Measurements from ENCODE around the gene FAM83G.
A peak's percentile ranks its signal among the peaks of the same experiment; 100 is the strongest.

Gene FAM83G

DNA sequence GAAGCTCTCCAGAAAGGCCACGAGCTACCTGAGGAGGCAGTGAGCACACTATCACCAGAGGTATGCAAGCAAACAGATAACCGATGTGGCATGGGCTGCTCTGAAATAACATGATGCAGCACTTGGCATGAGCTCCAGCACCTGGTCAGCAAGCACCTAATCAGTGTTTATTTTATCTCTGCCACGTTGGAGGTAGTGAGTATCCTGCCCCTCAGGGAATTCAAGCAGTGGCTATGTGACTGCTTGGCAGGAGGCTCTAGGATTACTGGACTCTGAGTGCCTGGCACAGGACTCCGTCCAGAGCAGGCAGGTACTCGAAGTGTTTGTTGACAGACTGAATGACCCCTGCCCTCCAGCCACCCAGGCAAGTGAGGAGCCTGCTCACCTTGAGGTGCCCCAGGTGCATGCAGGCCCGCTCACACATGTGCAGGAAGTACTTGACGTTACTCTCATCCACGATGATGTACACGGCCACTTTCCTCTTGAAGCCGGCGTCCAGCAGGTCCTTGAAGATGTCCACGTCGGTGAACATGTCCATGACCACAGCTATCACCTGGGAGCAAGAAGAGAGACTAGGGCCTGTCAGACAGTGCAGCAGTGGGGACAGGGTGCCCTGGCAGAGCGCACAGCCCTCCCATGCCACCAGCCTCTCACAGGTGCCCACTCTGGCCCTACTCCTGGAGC is 16.6 kb downstream of the FAM83G start:
- DNase-seq, result no peak

DNA sequence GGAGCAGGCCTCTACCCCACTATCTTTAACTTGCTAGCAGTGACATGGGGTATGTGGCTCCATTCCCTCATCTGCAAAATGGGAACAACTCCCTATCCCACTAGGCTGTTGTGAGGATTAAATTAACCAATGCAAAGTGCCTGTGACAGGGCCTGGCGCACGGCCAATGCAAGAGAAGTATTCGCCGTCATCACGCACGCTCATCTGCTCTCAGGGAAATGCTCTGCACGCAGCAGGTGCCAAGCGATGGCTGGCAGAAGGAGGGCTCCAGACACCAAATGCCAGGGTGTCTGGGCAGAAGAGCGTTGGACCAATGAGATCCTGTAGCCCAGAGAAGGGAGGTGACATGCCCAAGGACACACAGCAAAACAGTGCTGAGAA is 17.3 kb downstream of the FAM83G start:
- no peak for DNase-seq

DNA sequence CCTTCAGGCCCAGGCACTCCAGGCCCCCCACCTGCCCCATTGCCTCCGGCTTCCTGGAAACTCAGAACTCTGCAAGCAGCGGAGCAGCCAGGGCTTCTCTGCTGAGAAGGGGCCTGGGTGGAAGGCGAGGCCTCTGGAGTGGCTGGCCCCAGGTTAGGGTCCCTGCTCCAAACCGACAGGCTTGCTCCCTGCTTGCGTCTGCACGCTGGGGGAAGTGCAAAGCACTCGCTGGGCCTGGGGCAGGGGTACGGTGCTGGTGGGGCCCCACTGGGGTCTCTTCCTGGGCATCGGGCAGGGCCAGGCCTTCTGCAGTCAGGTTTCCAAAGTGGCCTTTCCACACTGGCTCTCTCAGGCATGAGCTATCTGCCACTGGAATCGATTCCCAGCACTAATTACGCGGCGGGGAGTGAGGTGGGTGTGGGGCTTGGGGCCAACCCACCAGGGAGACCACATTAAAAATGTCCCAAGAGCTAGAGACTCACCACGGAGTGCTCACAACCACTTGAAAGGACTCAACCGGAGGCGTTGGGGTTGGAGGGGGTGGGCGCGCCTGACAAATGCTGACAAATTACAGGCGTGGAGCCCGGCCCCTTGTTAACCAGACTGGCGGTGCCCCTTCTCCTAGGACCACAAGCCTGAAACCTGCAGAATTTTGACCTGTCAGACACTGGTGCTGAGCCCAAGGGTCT is 17.9 kb downstream of the FAM83G start:
- no peak for DNase-seq

DNA sequence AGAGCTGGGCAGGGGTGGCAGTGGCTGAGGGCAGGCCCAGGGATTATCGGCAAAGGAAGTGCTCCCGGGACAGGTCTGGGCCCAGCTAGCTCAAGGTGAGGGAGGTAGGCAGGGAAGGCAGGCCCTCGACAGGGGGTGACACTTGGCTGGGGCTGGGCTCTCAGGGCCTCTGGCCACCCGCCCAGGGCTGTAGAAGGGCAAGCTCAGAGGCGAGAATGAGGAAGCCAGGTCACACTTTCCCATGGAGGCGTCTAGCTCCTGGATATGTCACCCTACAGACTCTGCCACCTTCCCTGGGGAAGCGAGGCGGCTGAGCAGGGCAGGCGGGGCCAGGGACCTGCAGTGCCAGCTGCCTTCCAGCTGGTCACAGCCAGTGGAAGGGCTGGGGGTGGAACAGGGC is 19.1 kb downstream of the FAM83G start:
- DNase-seq, result no peak

DNA sequence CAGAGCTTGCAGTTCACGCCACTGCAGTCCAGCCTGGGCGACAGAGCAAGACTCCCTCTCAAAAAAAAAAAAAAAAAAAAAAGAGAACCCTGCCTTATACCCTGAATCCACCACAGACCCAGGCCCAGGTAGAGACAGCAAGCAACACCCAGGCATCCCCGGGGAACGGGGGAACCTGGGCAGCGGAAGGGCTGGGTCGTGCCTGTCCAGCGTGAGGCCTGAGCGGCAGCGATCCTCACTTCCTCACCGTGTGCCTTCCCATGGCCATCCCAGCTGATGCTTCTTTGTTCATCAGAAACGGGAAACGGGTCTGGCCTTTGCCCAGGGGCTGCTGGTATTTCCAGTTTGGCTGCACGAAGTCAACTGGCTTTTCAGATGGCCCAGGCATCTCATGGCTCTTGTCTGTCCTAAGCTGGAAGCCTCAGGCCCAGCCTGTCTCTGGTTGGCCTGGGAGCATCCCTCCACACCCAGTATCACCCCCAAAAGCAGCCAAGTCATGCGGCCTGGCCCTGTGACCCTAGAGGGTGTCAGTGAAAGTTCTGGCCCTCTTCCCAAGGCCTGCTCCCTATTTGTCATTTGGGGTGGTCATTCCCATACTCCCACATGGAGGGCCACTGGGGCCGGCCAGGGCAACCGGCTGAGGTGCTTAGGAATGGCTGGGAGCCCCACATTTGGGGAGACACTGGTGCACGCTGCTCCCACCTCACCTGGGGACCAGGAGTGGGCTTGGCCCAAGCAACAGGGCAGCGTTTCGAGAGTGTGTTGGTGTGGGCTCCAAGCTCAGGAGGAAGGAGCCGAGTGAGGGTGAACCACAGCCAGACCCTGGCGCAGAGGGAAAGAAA is 20.1 kb downstream of the FAM83G start:
- DNase-seq, result no peak

DNA sequence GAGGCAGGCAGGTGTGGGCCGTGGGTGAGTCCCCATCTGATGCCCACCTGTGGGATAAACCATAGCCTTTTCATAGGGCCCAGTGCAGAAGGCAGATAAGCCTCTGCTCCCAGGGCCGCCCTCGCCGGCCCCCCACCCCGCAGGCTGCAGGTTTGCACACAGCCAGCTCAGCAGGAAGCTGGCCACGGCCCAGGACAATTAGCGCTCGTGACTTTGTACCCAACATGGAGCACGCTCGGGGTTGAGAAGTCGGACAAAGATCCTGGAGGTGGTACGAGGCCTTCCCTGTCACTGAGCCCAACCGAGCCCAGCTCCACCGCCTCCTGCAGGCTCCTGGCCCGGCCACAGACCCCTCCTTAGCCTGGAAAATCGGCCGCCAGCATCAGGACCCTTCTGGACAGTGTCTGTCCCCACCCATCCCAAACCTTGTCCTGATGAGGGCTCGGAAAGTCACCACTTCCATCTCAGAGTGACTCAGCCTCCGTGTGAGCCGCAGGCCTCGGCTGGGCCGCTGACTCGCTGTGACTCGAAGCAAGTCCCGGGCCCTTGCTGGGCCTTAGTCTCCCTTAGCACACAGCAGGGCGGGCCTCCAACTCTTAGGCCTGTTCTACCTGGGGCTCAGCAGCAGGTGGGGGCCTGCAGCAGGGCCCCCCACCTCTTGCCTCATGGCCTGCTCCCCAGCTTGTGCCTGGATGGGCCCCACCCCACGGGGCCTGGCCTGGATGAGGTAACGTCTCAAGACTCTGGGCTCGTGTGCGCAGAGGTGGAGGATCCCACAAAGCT is 22.7 kb downstream of the FAM83G start:
- no peak for DNase-seq

DNA sequence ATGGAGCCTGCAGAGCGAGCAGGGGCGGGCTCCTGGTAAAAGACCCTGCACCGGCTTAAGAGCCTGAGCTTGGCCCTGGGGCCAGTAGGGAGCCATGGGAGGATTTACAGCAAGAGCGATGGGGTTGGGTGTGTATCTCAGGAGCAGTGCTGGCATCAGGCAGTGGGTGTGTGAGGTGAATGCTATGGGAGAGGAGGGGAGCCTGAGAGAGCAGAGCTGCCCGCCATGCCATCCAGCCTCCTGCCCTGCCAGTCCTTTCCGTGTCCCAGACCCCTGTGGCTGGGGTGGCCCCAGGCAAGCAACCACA is 23.3 kb downstream of the FAM83G start:
- DNase-seq, result no peak

DNA sequence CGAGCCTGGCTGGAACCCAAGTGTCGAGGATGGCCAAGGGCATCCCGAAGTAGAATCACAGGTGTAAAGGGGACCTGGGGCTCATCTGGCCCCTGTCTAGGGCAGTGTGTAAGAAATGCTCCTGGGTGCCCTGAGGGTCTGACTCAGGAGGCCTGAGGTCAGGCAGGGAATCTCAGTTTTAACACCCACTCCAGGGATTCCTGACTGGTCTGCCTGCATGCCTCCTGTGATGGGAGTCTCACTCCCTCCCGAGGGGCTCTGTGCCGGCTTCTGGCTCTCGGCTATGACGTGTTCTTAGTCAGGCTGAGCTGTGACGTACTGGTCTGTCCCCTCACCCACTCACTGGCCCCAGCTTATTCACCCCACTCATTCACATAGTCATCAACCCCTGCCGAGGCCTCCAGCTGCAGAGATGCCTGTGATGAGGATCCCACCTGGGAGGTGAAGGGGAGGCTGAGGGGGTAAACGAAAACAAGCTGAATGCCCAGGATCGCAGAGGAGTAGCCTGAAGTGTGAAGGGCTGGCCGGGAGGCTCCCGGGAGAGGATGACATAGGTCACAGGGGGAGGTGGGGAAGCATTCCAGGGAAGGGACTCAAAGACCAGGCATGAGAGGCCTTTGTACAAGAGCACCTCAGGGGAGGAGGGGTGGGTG is 23.8 kb downstream of the FAM83G start:
- no peak for DNase-seq

GRCh38 chr17:18978655-18979054 is 25.9 kb downstream of the FAM83G start:
- no peak for DNase-seq

DNA sequence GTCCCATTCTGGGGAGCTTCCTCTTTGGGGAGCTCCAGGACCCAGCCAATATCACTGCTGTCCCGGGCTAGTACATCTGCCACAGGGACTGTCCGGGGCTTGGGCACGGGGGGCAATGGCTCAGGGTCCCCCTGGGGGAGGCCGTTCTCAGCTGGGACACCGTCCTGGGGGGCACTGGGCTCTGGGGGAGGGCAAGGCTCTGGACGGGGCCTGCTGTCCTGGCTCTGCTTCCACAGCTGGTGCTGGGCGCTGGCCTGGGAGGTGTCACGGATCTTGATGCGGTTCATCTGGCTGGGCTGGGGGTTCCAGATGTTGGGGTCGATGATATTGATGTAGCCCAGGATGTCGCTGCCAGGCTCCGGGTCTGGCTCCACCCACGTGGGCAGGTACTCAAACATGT is 26.5 kb downstream of the FAM83G start:
- DNase-seq, result no peak

GRCh38 chr17:18977646-18978045 is 26.9 kb downstream of the FAM83G start:
- no peak for DNase-seq

GRCh38 chr17:18977021-18977420 is 27.5 kb downstream of the FAM83G start:
- DNase-seq, result no peak

DNA sequence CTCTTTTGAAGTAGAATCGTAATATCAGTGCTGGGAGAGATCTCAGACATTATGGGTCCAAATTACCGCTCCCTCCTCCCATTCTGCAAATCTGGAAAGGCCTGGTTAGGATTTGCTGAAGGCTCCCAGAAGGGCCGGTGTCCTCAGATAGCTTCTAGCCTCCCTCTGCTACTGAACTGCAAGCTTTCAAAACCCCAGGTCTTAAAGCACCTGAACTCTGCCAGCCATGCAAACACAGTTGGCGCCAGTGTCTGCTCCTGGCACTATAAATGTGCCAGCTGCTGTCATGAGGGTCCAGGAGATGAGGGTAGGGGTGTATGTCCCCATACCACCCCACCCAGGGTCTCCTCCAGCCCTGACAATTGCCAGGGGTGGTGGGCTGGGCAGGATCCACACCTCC is 28.4 kb downstream of the FAM83G start:
- no peak for DNase-seq

DNA sequence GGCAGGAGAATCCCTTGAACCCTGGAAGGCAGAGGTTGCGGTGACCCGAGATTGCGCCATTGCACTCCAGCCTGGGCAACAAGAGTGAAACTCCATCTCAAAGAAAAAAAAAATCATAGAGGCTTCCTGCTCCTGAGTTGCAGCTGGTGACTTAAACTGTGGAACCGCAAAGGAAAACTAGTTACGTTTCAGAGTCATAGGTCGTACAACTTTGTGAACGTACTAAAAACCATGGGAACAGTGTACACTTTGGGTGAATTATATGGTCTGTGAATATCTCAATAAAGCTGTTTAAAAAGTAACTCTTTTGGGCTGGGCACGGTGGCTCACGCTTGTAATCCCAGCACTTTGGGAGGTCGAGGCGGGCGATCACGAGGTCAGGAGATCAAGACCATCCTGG is 29.0 kb downstream of the FAM83G start:
- DNase-seq, result no peak

DNA sequence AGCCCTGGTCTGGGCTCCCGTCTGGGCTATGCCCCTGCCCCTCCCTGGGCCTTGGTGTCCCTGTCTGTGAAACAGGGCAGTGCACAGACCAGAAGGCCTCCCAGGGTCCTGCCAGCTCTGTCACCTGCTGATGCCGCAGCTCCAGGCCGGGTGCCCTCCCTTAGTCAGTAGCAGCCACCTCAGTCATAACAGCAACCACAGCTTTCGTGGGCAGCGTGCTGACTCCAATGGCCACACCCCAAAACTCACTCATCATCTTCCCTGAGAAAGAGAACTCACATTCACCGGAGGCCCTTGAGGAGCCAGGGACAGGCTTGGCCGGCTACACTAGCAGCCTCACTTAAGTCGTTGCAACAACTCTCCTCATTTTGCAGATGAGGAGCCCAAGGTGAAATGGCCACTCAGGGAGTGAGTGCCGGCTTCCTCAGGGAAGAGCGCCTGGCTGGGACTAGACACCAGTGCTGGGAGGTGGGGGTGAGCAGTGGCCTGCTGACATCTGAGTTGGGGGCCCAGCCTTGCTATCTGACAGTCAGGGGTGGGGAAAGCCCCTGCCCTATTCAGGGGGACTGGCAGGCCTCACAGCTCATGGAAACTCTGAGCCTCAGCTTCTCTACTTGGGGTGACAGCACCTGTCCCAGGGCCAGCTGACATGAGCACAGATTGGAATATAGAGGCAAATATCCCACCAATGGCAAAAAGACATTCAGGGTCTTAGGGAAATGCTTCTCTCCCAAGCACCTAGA is 30.0 kb downstream of the FAM83G start:
- no peak for DNase-seq

GRCh38 chr17:18971801-18972200 is 32.8 kb downstream of the FAM83G start:
- no peak for DNase-seq

DNA sequence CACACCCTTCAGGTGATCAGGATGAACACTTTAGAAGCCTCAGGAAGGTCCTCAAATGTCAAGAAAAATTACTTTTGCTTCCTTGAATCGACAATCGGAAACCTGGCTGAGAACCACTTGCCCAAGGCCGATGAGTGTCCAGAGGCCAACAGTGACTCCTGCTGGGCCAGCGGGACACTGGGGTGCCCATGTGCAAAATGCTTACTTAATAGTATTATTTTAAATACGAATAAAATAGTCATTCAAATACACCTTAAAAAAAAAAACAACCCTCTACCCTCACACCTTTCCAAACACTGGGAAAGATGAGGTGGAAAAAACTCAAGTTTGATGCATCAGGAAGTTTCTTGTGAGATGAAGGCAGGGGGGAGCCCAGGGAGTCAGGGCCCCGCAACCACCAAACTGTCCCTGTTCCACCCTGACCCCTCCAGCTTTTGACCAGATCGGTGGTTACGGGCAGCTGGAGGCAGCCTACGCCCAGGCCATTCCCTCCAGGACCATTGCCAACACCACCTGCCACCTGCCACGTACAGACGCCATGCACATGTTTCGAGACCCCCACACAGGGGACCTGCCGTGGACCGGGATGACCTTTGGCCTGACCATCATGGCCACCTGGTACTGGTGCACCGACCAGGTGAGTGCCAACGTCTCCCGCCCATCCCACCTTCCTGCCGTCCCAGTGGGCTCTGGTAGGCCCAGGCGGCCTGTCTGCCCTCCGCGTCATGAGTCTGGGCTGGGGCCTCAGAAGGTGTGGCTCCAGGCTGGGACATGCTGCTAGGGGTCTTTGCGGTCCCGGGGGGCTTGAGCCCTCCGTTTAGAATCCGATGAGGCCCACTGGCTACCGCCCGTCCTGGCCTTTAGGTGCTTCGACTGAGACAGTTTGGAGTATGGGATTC is 33.7 kb downstream of the FAM83G start:
- no peak for DNase-seq

DNA sequence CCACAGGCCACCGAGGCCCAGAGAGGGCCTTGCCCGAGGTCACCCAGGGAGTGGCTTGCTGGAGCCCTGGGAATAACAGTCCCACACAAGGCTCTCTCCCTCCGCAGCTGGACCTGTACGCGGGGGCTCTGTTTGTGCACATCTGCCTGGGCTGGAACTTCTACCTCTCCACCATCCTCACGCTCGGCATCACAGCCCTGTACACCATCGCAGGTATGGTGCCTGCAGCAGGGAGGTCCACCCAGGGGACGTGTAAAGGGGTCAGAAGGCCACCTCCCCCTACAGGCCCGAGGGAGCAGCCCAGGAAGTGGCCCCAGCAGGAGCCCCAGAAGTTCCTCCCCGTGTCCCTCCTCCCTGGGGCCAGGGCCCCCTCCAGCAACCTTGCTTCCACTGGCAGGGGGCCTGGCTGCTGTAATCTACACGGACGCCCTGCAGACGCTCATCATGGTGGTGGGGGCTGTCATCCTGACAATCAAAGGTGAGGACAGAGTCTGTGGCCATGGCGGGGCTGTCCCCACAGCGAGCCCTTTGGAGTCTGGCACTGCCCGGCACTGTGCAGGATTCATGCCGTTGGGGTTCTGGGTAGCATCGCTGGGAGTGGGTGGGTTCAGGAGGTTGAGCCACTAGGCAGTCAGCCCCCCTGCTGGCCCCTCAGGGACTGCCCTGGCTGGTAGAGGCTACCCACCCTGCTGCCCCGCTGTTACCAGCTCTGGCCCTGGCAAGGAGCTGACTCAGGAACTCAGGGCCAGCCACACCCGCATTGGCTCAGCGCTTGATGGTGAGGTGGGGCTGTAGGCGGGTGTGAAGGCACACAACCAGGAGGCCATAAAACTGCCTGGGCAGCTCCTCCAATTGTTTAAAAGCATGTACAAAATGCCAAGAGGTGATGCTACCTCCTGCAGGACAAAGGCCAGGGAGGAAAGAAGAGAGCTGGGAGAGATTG is 35.3 kb downstream of the FAM83G start:
- DNase-seq, result peak; percentile 73

DNA sequence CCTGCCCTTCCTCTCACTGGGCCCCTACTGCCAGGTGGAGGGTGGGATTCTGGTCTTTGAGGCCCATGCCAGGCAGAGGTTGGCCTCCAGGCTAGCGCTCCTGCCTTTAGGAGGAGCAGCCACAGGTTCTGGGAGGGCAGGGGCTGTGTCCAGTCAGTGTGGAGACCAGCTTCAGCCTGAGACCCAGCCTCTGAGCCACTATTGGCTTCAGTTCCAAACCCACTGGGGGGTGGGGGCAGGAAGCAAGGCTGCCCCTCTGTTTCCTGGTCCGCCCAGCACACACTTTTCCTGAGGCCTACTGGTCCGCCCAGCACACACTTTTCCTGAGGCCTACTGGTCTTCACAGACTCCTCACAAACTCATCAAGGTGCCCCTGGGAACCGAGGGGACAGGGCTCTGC is 36.2 kb downstream of the FAM83G start:
- DNase-seq, result no peak

GRCh38 chr17:18967916-18968315 is 36.6 kb downstream of the FAM83G start:
- DNase-seq, result peak; percentile 27

Data from hematopoietic multipotent progenitor cell treated with erythropoietin and hydrocortisone succinate and interleukin-3 and kit ligand, for 6 days (in vitro differentiated cells).